Inflammatory macrophage treated with lipopolysaccharide for 1 hour (primary cell): ENCODE results near the gene AMPD2.

Experiments
- DNase-seq, 2 donors: peaks; one replicate each; pipeline ENCODE4 v3.0.0-alpha.2; 2020 to 2022

AMPD2 gene

GRCh38 chr1:109630898-109631512 is 11.4 kb downstream of the AMPD2 start:
- no peak for DNase-seq

GRCh38 chr1:109631513-109632505 is 12.2 kb downstream of the AMPD2 start:
- DNase-seq = no peak

GRCh38 chr1:109632671-109633346 is 13.2 kb downstream of the AMPD2 start:
- no peak for DNase-seq

GRCh38 chr1:109634292-109634691 is 14.7 kb downstream of the AMPD2 start:
- peak in 1 of 2 donors; percentile 65 for DNase-seq

GRCh38 chr1:109634771-109635750 is 15.4 kb downstream of the AMPD2 start:
- no peak for DNase-seq

GRCh38 chr1:109635862-109636200 is 16.2 kb downstream of the AMPD2 start:
- DNase-seq = no peak

- peak; percentile 38 to 51 for DNase-seq
These were observed 16.7 kb downstream of the AMPD2 start for GRCh38 chr1:109636201-109636952.

GRCh38 chr1:109637446-109637845 is 17.8 kb downstream of the AMPD2 start:
- no peak for DNase-seq

- no peak for DNase-seq
These were observed 19.6 kb downstream of the AMPD2 start for GRCh38 chr1:109639063-109639840.

GRCh38 chr1:109639841-109640184 is 20.2 kb downstream of the AMPD2 start:
- DNase-seq = no peak

GRCh38 chr1:109640285-109640865 is 20.7 kb downstream of the AMPD2 start:
- peak; percentile 77 to 97 for DNase-seq

GRCh38 chr1:109641078-109641740 is 21.6 kb downstream of the AMPD2 start:
- DNase-seq = peak in 1 of 2 donors; percentile 72

- peak; percentile 83 to 97 for DNase-seq
These were observed 22.2 kb downstream of the AMPD2 start for GRCh38 chr1:109641861-109642260.

GRCh38 chr1:109642626-109643025 is 23.0 kb downstream of the AMPD2 start:
- peak; percentile 70 to 89 for DNase-seq

GRCh38 chr1:109643385-109644230 is 24.0 kb downstream of the AMPD2 start:
- DNase-seq = peak; percentile 68 to 91

- DNase-seq = no peak
These were observed 25.0 kb downstream of the AMPD2 start for GRCh38 chr1:109644670-109645069.

- no peak for DNase-seq
These were observed 29.9 kb downstream of the AMPD2 start for GRCh38 chr1:109649491-109649914.

- no peak for DNase-seq
These were observed 31.0 kb downstream of the AMPD2 start for GRCh38 chr1:109650609-109651008.

GRCh38 chr1:109652402-109652801 is 32.8 kb downstream of the AMPD2 start:
- DNase-seq = no peak
